Measurements from ENCODE around the gene DSCAM. TPM values are rescaled to one million over a fixed set of nuclear protein-coding genes. Genes with fewer than 3 reads are reported as not detected.

DSCAM gene
- total RNA-seq, 4 donors from 2014 or later, result not detected

GRCh38 chr21:40714536-40714935 lies 132.4 kb downstream of the DSCAM start:
- TF ChIP-seq POLR2A (IDR thresholded peaks at IDR 0.05) (no peak), CTCF (IDR thresholded peaks at IDR 0.05) (no peak)
- no peak overlapping the region for H3K4me3 ChIP-seq (ENCODE audit: low read depth, poor library complexity, severe bottlenecking)
- intact Hi-C loops (cut with DNase I; ENCODE audit: low total_unique reads), result no loop called here
- no peak for DNase-seq (ENCODE audit: low spot score in 2 of 2)
- WGBS, 2 donors, result 61 to 66% methylated on average over 4 of the region's 4 CpGs

- DNase-seq (ENCODE audit: low spot score in 2 of 2), result no peak
- no peak overlapping the region for H3K4me3 ChIP-seq (ENCODE audit: low read depth, poor library complexity, severe bottlenecking)
- intact Hi-C loops (cut with DNase I; ENCODE audit: low total_unique reads), result no loop called here
- TF ChIP-seq CTCF (IDR thresholded peaks at IDR 0.05), result no peak
- no peak for TF ChIP-seq POLR2A (IDR thresholded peaks at IDR 0.05)
Measured at GRCh38 chr21:40707656-40708244, 139.2 kb downstream of the DSCAM start.

GRCh38 chr21:40706806-40707655 lies 139.9 kb downstream of the DSCAM start:
- 54 to 56% methylated on average over 4 of the region's 4 CpGs for WGBS, 2 donors
- no peak for DNase-seq (ENCODE audit: low spot score in 2 of 2)
- TF ChIP-seq POLR2A (IDR thresholded peaks at IDR 0.05) (no peak), CTCF (IDR thresholded peaks at IDR 0.05) (no peak)
- no peak overlapping the region for H3K4me3 ChIP-seq (ENCODE audit: low read depth, poor library complexity, severe bottlenecking)
- intact Hi-C loops (cut with DNase I; ENCODE audit: low total_unique reads), result no loop called here

- TF ChIP-seq POLR2A (IDR thresholded peaks at IDR 0.05) (no peak), CTCF (IDR thresholded peaks at IDR 0.05) (no peak)
- 83 to 100% methylated on average over 1 of the region's 1 CpG for WGBS, 2 donors
Measured at GRCh38 chr21:40706176-40706575, 140.8 kb downstream of the DSCAM start.

GRCh38 chr21:40704141-40704540 lies 142.8 kb downstream of the DSCAM start:
- no peak for DNase-seq (ENCODE audit: low spot score in 2 of 2)
- TF ChIP-seq POLR2A (IDR thresholded peaks at IDR 0.05), result no peak
- no peak for TF ChIP-seq CTCF (IDR thresholded peaks at IDR 0.05)
- 81% methylated on average over 3 of the region's 3 CpGs for WGBS, 2 donors
- intact Hi-C loops (cut with DNase I; ENCODE audit: low total_unique reads), result no loop called here
- H3K4me3 ChIP-seq (ENCODE audit: low read depth, poor library complexity, severe bottlenecking), result no peak overlapping the region

More at GRCh38 chr21:40706176-40706575, 140.8 kb downstream of the DSCAM start:
- DNase-seq (ENCODE audit: low spot score in 2 of 2), result no peak
- no peak overlapping the region for H3K4me3 ChIP-seq (ENCODE audit: low read depth, poor library complexity, severe bottlenecking)
- intact Hi-C loops (cut with DNase I; ENCODE audit: low total_unique reads), result no loop called here
